GM18508 (cell line): ENCODE results near the gene RASSF8.

Experiments
- ATAC-seq: cut with Tn5 transposase; IDR thresholded peaks from one replicate; pipeline ENCODE4 v1.9.1; 2021; ENCODE audit warnings: moderate number of reproducible peaks; ENCODE audit not compliant: insufficient read depth, unreplicated experiment

The RASSF8 gene

GRCh38 chr12:25990495-25990894 is 32.0 kb downstream of the RASSF8 start:
- ATAC-seq: no peak

GRCh38 chr12:25992026-25992782 is 33.7 kb downstream of the RASSF8 start:
- no peak for ATAC-seq

GRCh38 chr12:25993901-25994651 is 35.6 kb downstream of the RASSF8 start:
- ATAC-seq: no peak

- ATAC-seq: no peak
Measured at GRCh38 chr12:25994901-25995625, 36.6 kb downstream of the RASSF8 start.

GRCh38 chr12:25995906-25996305 is 37.4 kb downstream of the RASSF8 start:
- ATAC-seq: no peak

- ATAC-seq: no peak
Measured at GRCh38 chr12:25996677-25997076, 38.2 kb downstream of the RASSF8 start.

- ATAC-seq: no peak
Measured at GRCh38 chr12:25997201-25997963, 38.9 kb downstream of the RASSF8 start.

GRCh38 chr12:26000898-26001297 is 42.4 kb downstream of the RASSF8 start:
- ATAC-seq: no peak

GRCh38 chr12:26001530-26001929 is 43.0 kb downstream of the RASSF8 start:
- no peak for ATAC-seq

- ATAC-seq: no peak
Measured at GRCh38 chr12:26003065-26003464, 44.6 kb downstream of the RASSF8 start.

- no peak for ATAC-seq
Measured at GRCh38 chr12:26007566-26007965, 49.1 kb downstream of the RASSF8 start.

- no peak for ATAC-seq
Measured at GRCh38 chr12:26009593-26009992, 51.1 kb downstream of the RASSF8 start.

GRCh38 chr12:26010293-26010821 is 51.9 kb downstream of the RASSF8 start:
- ATAC-seq: no peak

- no peak for ATAC-seq
Measured at GRCh38 chr12:26011099-26011498, 52.6 kb downstream of the RASSF8 start.

- ATAC-seq: no peak
Measured at GRCh38 chr12:26014085-26014484, 55.6 kb downstream of the RASSF8 start.

- ATAC-seq: no peak
Measured at GRCh38 chr12:26016516-26016915, 58.0 kb downstream of the RASSF8 start.

GRCh38 chr12:26017484-26018211 is 59.2 kb downstream of the RASSF8 start:
- ATAC-seq: no peak

GRCh38 chr12:26018926-26019325 is 60.4 kb downstream of the RASSF8 start:
- no peak for ATAC-seq

- ATAC-seq: no peak
Measured at GRCh38 chr12:26021534-26021933, 63.1 kb downstream of the RASSF8 start.
